ENCODE data around the gene TGFA.
A peak's percentile ranks its signal among the peaks of the same experiment; 100 is the strongest.

The TGFA gene

DNA sequence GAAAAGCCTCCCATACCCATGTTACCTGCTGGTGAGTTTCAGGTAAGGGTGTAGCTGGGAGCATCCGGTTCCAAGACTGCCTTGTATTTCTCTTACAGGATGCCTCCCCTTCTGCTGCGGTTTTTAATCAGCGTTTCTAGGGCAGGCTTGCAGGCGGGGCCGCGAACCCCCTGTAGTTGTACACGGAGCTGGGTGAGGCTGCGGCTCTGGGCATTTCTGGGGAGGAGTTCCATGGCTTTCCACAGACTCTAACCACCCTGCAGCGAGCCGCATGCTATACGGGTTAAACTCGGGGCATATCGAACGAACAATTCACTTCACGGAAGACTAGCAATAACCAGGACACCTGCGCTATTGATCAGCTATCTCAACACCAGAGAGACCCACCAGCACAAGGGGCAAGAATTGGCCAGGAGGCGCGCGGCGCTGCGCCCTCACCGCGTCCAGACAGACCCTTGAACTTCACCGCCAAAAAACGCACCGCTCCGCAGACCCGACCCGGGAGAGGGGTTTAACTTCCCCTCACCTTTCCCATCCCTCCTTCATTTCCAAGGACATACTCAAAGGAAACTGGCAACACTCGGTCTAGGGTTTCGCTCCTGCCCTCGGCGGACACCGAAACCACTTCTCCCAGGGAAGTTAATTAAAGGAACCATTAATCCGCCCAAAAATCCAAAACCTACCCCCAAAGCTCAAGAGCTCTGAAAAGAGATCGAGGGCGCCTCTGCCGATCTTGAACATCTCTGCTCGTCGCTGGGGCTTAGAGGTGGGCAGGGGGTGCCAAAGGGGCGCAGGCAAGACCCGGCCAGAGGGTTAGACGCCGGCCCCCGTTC is 909 bp downstream of the TGFA start:
- DNase-seq = peak in 1 of 2 experiments; percentile 9

DNA sequence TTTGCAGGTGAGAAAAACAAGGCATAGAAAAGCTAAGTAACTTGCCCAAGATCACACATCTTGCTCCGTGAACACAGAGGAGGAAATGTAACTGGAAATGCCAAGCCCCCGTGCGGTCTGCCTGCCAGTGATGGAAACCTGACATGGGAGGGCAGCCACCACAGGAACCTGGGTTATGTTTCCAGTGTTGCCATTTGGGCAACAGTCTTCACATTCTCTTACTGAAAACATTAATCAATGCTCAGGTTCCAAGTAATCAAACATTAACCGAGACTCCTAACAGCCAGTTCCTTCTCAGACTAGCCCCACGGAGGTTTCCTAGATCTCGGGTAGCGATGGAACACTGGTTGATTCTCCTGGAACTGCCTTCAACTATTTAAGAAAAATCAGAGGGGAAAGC is 2.5 kb downstream of the TGFA start:
- no peak for DNase-seq

DNA sequence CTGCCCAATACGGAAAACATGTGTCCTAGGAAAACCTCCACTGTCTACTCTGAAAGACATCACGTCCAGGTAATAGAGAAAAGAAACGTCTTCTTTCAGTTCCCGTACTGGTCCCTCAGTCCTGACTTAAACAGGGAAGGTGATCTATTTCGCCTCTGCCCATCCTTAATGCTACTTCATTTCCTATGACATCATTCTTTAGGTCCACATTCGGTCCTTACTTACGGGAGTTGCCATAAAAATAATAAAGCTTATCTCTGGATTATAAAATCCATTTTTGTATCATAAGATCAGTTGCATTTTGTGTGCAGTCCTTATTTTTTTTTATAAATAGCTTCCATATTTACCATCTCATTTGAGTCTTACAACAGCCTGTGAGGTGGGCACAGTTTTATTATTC is 3.7 kb downstream of the TGFA start:
- no peak for DNase-seq

DNA sequence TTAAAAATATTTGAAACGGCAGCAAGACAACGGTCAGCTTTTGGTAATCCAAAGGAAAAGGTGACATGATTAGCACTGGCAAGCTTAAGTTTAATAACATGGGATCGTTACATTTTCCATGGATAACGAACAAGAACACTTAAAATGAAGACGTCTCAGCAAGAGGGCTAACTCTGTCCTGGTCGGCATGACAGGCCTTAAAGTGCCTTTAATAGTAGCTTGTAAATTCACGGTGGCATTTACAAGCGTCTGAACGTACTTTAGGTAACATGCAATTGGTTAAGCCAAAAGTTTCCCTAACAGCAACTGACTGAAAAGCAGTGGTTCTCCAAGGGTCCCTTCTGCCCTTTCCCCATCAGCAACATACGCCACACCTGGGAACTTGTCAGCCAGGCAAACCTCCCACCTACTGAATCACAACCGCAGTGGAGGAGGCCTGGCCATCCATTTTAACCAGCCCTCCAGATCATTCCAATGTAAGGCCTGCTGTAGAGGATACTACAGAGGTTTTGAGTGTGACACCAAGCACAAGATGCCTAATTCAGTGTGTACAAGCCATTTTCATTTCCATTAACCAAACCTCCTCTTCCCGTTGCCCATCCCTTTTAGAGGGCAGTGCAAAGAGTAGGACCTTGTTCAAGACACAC is 4.4 kb downstream of the TGFA start:
- no peak for DNase-seq

DNA sequence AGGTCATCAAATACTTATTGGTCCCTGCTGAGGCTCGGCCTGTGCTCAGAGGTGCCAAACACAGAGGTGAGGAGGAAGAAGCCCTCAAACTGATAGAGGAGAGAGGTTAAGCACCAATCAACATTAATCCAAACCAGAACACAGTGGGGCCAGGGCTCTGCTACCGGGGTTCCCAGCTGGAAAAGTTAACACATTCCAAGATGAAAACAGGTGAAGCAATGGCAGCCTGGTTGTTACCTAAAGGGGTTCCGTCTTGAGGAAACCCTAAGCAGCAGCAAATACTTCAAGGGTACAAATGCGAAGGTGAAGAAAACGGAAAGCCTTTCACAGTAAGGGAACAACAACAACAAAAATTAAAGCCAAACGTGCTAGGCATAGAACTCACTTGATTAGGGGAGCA is 5.4 kb downstream of the TGFA start:
- DNase-seq = no peak

DNA sequence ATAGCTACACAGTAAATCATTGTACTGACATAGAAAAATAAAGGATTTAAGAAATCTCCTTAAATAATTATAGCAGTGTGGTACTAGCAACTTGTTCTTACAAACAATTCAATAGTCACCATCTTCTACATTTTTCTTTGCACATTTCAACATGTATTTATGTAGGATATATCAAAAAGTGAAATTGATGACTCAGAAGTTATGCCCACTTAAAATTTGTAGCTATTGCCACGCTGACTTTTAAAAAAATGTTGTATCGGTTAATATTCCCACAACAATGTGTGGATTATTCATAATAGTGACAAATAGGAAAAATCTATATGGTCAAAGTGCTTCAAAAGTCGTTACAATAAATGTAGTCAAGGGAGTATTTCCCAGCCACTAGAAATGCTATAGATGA is 6.7 kb downstream of the TGFA start:
- DNase-seq = no peak

DNA sequence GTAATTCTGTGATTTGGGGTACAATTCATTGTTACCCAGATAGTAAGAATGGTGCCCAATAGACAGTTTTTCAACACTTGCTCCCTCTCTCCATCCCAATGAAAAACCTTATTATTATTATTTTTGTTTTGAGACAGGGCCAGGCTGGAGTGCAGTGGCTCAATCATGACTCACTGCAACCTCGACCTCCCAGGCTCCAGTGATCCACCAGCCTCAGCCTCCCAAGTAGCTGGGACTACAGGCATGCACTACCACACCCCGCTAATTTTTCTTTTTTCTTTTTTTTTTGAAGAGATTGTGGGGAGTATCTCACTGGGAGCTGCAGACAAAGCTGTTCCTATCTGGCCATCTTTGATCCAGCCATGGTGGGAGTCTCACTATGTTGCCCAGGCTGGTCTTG is 7.2 kb downstream of the TGFA start:
- DNase-seq = no peak

DNA sequence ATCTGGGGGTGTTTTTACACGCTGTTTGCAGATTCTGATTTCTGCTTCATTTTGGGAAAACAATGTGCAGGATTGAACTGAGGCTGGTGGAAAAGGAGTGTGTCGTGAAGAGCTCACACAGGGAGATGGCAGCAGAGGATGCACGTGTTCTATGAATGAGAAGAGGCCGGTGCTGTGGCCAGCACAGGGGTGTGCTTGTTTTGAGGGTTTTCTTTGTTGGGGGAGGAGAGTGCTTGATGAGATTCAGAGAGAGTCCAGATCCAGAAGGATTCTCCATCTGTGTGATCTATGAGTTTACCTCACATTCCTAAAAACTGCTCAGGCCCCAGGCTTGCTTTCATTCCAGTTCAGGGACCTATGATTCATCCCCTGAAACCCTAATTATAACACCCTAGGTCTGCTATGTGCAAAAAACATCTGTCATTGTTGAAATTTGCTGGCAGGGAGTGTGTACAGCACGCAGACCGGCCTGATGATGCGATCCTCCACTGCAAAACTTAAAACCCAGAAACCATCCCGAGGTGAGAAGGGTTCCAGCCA is 12.1 kb downstream of the TGFA start:
- DNase-seq = no peak

DNA sequence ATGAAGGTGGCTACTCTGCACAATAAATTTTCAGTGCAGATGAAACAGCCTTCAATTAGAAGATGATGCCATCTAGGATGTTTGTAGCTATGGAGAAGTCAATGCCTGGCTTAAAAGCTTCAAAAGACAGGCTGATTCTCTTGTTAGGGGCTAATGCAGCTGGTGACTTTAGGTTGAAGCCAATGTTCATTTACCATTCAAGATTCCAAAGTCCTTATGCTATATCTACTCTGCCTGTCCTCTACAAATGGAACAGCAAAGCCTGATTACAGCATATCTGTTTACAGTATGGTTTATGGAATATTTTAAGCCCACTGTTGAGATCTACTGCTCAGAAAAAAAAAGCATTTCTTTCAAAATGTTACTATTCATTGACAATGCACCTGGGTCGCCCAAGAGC is 15.8 kb downstream of the TGFA start:
- DNase-seq = no peak

DNA sequence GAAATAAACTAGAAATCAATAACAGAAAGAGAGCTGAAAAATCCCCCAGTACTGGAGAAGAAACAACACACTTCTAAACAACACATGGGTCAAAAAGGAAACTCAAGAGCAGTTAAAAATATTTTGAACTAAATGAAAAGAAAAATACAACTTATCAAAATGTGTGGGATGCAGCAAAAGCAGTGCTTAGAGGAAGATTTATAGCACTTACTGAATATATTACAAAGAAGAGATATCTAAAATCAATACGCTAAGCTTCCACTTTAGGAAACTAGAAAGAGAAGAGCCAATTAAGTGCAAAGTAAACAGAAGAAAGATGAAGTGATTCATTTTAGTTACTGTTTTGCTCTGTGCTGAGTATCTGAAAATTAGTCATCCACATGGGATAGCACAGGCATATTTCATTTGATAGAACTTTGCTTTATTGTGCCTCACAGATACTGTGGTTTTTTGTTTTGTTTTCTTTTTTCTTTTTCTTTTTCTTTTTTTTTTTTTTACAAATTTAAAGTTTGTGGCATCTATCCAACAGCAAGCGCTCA is 17.0 kb downstream of the TGFA start:
- DNase-seq = no peak

DNA sequence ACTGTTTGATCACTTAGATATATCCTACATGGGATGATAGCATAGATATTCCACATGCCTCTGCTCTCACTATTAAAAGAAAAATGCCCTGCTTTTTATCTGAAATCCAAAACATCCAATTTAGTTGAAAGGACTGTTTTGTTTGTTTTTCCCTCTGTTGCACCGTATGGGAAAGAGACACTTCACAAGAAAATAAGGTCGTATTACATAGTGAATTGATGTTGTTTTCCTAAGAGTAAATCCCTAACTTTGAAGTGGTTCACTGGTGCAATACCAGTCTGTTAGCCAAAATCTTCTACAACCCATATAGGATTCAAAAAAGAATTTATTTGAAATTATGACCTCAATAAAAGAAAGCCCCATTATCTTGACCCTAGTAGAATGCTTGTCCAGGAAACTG is 18.1 kb downstream of the TGFA start:
- no peak for DNase-seq

DNA sequence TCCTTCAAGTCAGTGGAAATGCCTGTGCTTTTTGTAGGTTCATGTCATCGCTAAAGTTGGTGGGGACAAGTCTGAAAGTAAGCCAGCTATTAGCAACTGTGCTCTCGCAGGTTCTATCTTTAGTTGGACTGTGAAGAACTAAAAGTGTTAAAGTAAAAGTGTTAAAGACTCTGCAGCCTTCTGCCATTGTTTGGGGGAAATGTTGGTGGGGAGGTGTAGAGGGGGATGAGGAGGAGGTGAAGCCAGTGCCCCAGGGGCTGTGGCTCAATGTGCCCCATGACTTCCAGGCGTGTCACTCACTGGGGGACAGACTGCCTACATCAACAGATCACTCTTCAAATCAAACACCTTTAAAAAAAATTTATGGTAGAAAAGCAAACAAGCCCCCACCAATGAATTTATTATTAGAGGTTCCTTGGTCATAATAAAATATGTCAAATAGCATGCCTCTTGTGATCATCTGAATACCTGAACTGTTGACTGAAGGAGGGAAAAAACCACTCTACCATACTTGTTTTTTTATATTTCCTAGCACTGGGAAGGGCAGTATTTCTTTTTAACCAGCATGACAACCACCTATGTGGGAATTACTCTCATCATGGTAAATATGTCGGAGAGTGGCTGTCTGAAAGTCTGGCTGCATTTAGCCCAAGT is 19.3 kb downstream of the TGFA start:
- no peak for DNase-seq

DNA sequence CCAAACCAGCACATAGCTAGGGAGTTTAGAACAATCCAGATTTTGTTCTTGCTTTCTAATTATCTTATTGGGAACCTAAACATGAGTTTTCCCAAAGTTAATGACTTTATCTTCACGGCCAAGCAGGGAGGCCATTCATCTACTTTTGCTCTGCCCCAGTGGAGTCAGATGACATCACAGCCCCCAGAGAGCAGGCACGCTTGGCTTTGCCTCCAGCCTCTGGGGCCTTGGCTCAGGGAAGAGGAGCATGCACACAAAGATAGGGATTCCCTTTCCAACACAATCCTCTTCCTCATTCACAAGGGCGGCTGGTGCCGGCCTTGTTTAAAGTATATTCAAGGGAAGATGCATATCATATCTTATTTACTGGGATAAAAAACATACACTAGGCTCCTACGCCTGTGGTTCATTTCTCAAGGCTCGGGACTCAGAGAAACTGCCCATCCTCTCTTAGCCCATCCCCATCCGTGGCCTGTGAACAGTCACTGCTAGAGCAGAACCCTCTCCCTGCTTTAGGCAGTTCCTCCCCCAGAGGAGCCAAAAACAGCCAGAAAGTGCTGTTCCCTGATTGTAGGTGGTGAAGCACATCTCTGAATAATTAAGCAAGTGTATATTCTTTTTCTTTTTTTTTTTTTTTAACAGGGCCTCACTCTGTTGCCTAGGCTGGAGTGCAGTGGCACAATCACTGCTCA is 21.2 kb downstream of the TGFA start:
- DNase-seq = no peak

DNA sequence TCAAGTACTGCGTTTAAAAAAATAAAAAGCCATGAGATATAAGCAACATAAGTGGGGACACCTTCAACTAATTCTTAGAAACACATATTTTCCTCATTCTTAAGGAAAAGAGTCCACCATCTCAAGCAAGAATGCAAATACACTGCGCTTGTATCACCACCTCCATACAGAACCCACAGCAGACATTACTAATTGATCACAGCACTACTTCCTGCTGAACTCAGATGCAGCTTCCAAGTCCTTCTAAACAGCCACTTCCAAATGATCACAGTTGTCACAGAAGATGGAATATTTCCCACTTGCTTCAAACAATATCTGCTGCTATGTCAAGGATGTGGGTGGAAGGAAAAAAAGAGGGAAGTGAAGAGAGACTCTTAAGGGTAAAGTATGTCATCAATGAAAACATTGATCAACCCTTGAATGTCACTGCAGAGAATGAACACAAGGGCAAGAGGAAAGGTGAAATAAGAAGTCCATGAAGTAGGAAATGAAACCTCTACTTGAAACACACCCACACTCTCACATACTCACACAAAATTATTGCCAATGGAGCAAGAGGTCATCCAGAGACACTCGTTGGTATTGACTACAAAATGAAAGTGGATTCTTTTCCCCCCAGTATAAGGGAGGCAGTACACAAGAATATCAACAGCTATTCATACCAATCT is 22.1 kb downstream of the TGFA start:
- DNase-seq = no peak

DNA sequence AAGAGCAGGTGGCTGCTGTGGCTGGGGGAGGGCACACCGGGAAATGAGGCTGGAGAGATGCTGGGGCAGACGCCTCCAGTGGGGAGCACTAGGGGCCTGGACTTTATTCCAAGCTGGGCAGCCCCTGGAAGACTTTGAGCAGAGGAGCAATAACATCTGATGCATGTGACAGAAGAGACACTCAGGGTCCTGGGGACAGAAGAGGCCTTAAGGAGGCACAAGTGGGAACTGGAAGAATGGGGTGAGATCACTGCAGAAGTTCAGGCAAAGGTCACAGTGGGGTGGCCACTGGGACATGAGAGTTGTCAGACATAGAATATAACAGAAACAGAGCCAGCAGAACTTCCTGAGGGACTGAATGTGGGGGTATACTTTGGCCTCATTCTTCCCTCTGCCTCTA is 24.0 kb downstream of the TGFA start:
- no peak for DNase-seq

DNA sequence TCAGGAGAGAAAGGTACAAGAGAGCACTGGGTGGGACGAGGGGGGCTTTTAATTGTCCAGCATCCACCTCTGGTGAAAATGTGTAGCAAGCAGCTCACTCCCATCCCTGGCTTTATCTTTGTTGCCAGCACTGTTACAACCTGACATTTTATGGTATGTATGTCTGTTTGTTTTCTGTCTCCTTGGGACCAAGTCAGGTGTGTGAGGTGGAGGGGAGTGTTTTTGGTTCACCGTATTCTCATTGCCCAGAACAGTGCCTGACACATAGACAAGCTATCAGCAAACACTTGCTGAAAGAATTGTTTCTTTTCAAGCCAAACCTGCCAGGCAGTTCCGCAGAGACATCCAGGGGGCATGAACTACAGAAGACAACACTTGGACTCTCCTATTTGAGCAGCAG is 24.7 kb downstream of the TGFA start:
- DNase-seq = no peak

DNA sequence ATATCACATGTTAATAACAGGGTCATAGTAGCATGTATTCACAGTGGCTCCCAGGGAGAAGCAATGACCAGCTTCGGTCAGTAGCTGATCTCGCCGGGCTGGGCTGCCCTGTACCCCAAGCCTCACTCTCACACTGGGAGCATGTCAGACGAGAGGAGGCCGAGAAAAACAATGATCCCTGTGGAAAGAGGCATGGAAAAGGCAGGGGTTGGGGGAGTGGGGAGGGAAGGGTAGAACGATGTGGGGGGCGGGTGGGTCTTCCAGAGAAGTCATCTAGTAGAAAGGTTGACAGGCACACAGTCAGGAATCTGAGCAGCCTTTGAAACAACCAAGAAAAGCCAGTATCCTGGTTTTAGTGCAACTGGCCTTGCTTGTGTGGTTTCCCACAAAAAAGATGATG is 25.4 kb downstream of the TGFA start:
- no peak for DNase-seq

DNA sequence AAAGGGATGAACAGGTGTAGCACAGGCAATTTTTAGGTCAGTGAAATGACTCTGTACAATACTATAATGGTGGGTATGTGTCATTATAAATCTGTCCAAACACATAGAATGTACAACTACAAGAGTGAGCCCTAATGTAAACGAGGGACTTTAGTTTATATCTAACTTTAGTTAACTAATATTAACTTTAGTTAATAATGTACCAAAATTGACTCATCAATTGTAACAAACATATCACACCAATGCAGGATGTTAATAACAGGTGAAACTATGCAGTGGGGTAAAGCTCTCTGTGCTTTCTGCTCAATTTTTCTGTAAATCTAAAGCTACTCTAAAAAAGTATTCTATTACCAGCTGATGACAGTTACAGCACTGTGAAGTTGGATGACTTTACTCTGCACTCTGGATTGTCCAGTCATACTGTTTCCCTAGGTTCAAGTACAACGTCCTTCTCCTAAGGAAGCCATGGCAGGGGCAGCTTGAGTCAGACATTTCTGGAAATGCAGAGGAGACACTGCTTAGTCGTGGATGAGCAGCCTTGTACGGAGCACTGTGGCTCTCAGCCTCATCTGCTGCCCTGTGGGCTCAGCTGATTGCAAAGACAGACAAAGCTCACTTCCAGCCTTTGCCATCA is 26.1 kb downstream of the TGFA start:
- DNase-seq = no peak

DNA sequence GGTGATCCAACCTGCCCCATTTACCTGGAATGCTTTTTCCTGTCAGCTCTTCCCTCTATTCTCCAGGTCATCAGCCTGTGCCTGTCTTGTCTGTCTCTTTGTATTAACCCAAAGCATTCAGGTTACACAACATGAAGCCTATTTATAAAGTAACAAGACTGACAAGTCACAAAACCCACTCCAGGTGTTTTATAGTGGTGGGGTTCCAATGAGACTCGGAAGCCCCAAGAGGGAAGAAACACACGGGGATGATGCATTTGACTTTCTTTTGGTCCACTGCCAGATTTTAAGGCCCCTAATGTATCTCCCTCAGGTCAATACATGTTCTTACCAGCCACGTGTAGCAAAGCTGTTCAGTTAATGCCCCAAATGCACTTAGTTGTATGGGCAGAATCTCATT is 27.5 kb downstream of the TGFA start:
- DNase-seq = no peak

DNA sequence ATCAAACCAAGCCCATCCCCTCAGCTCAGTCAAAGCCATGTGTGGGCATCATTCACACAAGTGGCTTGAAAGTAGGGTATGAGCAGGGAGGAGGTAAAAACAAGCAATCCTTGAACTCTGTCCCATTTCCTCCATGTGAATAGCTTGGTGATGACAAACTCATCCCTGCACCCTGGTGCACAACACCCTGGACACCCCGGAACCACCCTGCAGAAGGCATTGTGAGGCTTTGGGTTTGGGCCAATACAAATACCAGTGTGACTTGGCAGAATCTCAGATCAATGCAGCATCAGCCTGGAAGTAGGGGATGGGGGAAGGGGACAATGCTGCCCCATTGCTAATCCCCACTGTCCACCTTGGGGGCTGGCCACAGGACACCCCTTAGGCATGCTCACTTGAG is 28.6 kb downstream of the TGFA start:
- DNase-seq = no peak

DNA sequence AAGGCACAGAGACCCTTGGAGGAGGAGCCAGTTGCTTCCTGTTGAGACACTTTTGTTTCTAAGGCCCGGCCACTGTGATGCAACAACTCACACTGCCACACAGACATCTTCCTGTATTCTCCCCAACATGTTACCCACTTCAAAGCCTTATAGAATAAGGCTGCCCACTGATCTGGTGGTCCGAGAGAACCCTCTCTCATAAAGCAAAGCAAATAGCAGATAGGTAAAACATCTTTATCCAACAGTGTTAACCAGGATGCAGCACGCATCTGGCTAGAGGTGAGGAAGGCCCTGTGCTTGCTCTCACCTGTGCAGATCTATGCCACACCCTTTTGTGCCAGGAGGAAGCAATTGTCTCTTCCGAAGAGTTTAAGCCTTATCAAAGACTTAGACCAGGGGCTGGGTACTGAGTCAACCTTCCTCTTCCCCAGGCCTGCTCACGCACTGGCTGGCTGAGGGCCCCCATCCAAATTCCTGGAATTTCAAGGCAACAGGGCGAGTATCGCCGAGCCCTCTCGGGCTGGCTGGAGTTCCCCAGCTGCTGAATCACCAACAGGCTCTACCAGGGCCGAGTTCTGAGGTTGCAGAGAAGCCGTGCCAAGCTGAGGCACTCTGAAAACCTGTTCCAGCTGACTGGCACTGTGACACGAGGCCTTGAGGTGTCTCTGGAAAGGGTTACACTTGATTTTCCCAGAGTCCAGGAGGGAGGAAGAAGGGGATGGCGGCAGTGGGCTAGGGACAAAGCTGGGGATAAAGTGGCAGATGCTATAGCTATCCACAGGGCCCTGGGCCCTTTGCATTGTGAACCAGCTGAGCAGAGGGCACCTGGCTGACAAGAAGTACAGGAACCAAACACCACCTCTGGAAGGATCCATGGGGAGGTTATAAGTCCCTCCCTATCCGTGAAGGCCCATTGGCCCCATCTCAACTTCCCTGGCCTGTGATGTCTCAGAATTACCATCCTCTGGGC is 29.3 kb downstream of the TGFA start:
- DNase-seq = peak; percentile 25 to 38

Measured in activated CD4-positive, alpha-beta T cell treated with anti-CD3 and anti-CD28 coated beads, Interleukin-2, amount 50 U/mL, for 48 hours (primary cell).